ENCODE measurements around the gene PNPLA1.
A peak's percentile ranks its signal among the peaks of the same experiment; 100 is the strongest.

PNPLA1 gene

DNA sequence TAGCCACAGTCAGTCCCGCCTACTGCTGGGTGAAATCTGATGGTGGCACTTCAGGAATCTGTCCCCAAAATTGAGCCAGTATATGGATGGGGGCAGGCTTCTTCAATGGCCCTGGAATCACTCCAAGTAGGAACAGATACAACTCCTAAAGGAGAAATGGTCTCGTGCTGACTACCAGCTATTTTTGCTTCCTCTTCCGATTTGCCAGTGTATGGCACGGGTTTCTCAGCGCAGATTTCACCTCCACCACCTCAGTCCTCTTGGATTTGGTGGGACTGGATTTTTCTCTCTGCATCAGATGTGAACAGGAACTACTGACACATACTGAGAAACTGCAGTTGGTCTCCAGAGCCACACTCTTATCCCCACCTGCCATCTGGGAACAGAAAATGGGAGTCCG lies 27.2 kb downstream of the PNPLA1 start:
- CTCF ChIA-PET, result interaction anchor here (0.6 to 1.9 kb wide), 5 partner anchors 44 to 176 kb away, joined by 3 to 8 read pairs (median 6); no protein-coding TSS in a partner anchor

GRCh38 chr6:36297511-36297910 lies 27.7 kb downstream of the PNPLA1 start:
- H3K4me1 ChIP-seq (ENCODE audit: control insufficient read depth, insufficient read depth, low read length), result no peaks in the 10 kb centered on the region
- H3K36me3 ChIP-seq (ENCODE audit: control insufficient read depth in 2 of 2, insufficient read depth in 1 of 2, low read length in 2 of 2), result no peaks in the 10 kb centered on the region
- ChIA-PET POLR2A (no interaction called here), CTCF (interaction anchor here (0.5 to 1.9 kb wide), 3 partner anchors 8 to 111 kb away, joined by 3 to 6 read pairs (median 3); no protein-coding TSS in a partner anchor)
- H3K27ac ChIP-seq (ENCODE audit: extremely low read depth, low read depth, low read length), result no peak overlapping the region
- no peak for TF ChIP-seq ZNF366 (tag by site-specific recombination; conservative IDR thresholded peaks at IDR 0.05)
- no peak for TF ChIP-seq ZNF133 (tag by site-specific recombination; IDR thresholded peaks at IDR 0.05)
- TF ChIP-seq ZSCAN23 (tag by site-specific recombination; IDR thresholded peaks at IDR 0.05), result no peak
- no peak for TF ChIP-seq ZNF777 (tag by site-specific recombination; IDR thresholded peaks at IDR 0.05; ENCODE audit: borderline replicate concordance)
- TF ChIP-seq ZFP3 (tag by site-specific recombination; IDR thresholded peaks at IDR 0.05; ENCODE audit: low read depth), result no peak
- no peak for TF ChIP-seq ZNF768 (tag by site-specific recombination; IDR thresholded peaks at IDR 0.05)
- TF ChIP-seq KLF16 (tag by site-specific recombination; IDR thresholded peaks at IDR 0.05), result no peak
- no peaks in the 10 kb centered on the region for H3K9me3 ChIP-seq (ENCODE audit: control insufficient read depth, insufficient read depth, low read depth, low read length)
- no peak overlapping the region for H3K4me3 ChIP-seq (ENCODE audit: low read depth, low read length)

More for the DNA sequence above, 27.2 kb downstream of the PNPLA1 start:
- POLR2A ChIA-PET, result no interaction called here
- Histone ChIP-seq H3K27ac (ENCODE audit: extremely low read depth, low read depth, low read length) (no peak overlapping the region), H3K9me3 (ENCODE audit: control insufficient read depth, insufficient read depth, low read depth, low read length) (no peaks in the 10 kb centered on the region), H3K4me1 (ENCODE audit: control insufficient read depth, insufficient read depth, low read length) (no peaks in the 10 kb centered on the region), H3K36me3 (ENCODE audit: control insufficient read depth in 2 of 2, insufficient read depth in 1 of 2, low read length in 2 of 2) (no peaks in the 10 kb centered on the region), H3K4me3 (ENCODE audit: low read depth, low read length) (no peak overlapping the region)
- TF ChIP-seq ZNF791 (tag by site-specific recombination; IDR thresholded peaks at IDR 0.05), result no peak

DNA sequence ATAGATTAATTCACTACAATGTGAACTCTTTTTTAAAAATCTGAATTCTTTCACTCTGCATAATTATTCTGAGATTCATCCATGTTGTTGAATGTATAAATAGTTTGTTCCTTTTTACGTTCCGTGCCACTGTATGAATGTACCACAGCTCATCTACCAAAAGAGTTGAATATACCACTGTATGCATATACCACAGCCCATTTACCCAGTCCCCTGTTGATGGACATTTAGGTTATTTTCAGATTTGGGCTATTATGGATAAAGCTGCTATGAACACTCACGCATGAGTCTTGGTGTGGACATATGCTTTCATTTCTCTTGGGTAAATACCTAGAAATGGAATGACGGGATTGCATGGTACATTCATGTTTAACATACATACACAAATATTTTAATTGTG lies 28.2 kb downstream of the PNPLA1 start:
- no peak overlapping the region for H3K4me3 ChIP-seq (ENCODE audit: low read depth, low read length)
- CTCF ChIA-PET, result interaction anchor here (0.5 to 1.9 kb wide), 2 partner anchors 7 to 62 kb away, joined by 3 to 6 read pairs; no protein-coding TSS in a partner anchor
- H3K9me3 ChIP-seq (ENCODE audit: control insufficient read depth, insufficient read depth, low read depth, low read length), result no peaks in the 10 kb centered on the region
- TF ChIP-seq ZNF548 (tag by site-specific recombination; IDR thresholded peaks at IDR 0.05) (no peak), ZNF211 (tag by site-specific recombination; IDR thresholded peaks at IDR 0.05; ENCODE audit: low read depth) (peak; percentile 87), SCRT2 (tag by site-specific recombination; IDR thresholded peaks at IDR 0.05) (no peak), MZF1 (tag by site-specific recombination; IDR thresholded peaks at IDR 0.05; ENCODE audit: borderline replicate concordance) (peak; percentile 91; the same call in 1 of the 2 replicates), GLI2 (tag by site-specific recombination; IDR thresholded peaks at IDR 0.05; ENCODE audit: borderline replicate concordance, low read depth) (no peak), ZNF202 (tag by site-specific recombination; IDR thresholded peaks at IDR 0.05; ENCODE audit: borderline replicate concordance) (no peak), ZNF266 (tag by site-specific recombination; IDR thresholded peaks at IDR 0.05; ENCODE audit: low read depth) (no peak)
- TF ChIP-seq, protein P1, sequence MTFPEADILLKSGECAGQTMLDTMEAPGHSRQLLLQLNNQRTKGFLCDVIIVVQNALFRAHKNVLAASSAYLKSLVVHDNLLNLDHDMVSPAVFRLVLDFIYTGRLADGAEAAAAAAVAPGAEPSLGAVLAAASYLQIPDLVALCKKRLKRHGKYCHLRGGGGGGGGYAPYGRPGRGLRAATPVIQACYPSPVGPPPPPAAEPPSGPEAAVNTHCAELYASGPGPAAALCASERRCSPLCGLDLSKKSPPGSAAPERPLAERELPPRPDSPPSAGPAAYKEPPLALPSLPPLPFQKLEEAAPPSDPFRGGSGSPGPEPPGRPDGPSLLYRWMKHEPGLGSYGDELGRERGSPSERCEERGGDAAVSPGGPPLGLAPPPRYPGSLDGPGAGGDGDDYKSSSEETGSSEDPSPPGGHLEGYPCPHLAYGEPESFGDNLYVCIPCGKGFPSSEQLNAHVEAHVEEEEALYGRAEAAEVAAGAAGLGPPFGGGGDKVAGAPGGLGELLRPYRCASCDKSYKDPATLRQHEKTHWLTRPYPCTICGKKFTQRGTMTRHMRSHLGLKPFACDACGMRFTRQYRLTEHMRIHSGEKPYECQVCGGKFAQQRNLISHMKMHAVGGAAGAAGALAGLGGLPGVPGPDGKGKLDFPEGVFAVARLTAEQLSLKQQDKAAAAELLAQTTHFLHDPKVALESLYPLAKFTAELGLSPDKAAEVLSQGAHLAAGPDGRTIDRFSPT (tag by site-specific recombination; IDR thresholded peaks at IDR 0.05), result no peak
- H3K27ac ChIP-seq (ENCODE audit: extremely low read depth, low read depth, low read length), result no peak overlapping the region
- H3K4me1 ChIP-seq (ENCODE audit: control insufficient read depth, insufficient read depth, low read length), result no peaks in the 10 kb centered on the region
- POLR2A ChIA-PET, result no interaction called here
- no peaks in the 10 kb centered on the region for H3K36me3 ChIP-seq (ENCODE audit: control insufficient read depth in 2 of 2, insufficient read depth in 1 of 2, low read length in 2 of 2)

DNA sequence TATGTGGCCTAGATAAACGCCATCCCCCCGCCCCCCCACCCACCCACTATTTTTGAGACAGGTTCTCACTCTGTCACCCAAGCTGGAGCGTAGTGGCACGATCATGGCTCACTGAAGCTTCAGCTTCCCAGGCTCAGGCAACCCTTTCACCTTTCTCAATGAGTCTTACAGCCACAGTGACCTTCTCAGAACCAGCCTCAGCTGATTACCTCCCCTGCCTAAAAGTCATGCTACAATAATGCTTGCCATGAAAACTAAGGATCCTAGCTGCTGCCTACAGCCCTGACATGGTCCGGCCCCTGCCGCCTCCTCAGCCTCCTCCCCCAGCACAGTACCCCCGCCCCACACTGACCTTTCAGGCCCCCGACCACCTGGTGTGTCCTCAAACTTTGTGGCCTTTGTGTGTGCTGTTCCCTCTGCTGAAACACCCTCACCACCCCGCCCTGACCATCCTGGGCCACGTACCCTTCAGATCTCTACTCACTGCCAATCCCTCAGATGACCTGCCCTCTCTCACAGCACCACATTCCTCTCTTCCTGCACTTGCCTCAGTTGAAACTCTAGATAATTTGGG lies 31.3 kb downstream of the PNPLA1 start:
- H3K9me3 ChIP-seq (ENCODE audit: control insufficient read depth, insufficient read depth, low read depth, low read length), result no peaks in the 10 kb centered on the region
- no peaks in the 10 kb centered on the region for H3K36me3 ChIP-seq (ENCODE audit: control insufficient read depth in 2 of 2, insufficient read depth in 1 of 2, low read length in 2 of 2)
- H3K4me1 ChIP-seq (ENCODE audit: control insufficient read depth, insufficient read depth, low read length), result no peaks in the 10 kb centered on the region
- ChIA-PET CTCF (interaction anchor here (0.6 to 8.5 kb wide), 11 partner anchors 11 to 698 kb away, joined by 3 to 172 read pairs (median 7); no protein-coding TSS in a partner anchor), POLR2A (no interaction called here)
- H3K4me3 ChIP-seq (ENCODE audit: low read depth, low read length), result no peak overlapping the region
- no peak overlapping the region for H3K27ac ChIP-seq (ENCODE audit: extremely low read depth, low read depth, low read length)
- 0 out of 2 replicates have a peak, but pooled peaks have one; percentile 33 for TF ChIP-seq EGR2 (tag by site-specific recombination; IDR thresholded peaks at IDR 0.05; ENCODE audit: low read depth)
- TF ChIP-seq GLI4 (tag by site-specific recombination; IDR thresholded peaks at IDR 0.05), result no peak

All from HEK293 (cell line).